Measurements from ENCODE around the gene KCNC1.

The KCNC1 gene

DNA sequence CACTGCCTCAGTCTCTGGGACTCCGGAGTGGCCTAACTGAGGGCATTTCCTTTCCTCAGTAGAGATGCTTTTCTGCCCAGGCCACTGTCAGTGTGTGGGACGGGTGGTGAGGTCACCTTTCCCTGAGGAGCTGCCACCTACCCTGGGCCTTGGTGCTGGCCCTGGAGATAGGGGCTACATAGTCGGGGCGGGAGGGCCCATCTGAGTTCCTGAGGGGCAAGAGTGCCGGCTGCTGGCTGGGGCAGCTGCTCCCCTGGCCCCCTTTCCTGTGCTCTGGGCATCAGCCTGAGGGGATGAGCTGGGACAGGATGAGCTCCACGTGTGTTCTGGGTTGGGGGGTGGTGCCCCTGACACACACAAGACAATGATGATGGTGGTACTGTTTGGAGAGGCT, 5.4 kb downstream of the KCNC1 start:
- no peak for DNase-seq

DNA sequence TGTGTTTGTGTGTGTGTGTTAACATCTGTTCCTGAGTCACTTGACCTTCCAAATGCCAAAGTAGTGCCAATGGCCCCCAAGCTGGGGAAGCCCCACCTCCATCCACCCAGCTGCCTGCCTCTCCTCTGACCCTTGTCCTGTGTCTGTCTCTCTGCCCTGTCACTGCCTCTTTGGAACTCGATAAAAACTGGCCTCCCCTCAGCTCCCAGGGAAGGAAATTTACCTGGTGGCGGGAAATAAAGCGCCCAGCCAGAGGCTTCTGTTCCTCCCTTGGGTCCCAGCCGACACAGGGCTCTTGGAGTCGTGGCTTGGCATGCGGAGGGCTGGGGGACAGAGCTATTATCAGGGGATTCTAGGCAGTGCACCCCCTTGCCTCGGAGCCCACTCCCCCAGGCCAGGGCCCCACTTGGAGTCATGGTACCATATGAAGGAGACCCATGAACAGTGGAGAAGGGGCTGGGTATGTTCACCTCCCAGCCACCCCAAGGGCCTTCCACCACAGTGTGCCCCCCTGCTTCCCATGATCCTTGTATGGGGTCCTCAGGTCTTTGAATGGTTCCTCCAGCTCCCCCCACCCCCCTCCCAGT, 6.2 kb downstream of the KCNC1 start:
- no peak for DNase-seq

- DNase-seq, result no peak
These were observed 6.9 kb downstream of the KCNC1 start for GRCh38 chr11:17741487-17741886.

- no peak for DNase-seq
These were observed 7.4 kb downstream of the KCNC1 start for GRCh38 chr11:17742019-17742418.

- no peak for DNase-seq
These were observed 8.6 kb downstream of the KCNC1 start for GRCh38 chr11:17743026-17743807.

GRCh38 chr11:17743808-17744119, 9.2 kb downstream of the KCNC1 start:
- DNase-seq, result no peak

GRCh38 chr11:17744151-17744940, 9.8 kb downstream of the KCNC1 start:
- DNase-seq, result no peak

DNA sequence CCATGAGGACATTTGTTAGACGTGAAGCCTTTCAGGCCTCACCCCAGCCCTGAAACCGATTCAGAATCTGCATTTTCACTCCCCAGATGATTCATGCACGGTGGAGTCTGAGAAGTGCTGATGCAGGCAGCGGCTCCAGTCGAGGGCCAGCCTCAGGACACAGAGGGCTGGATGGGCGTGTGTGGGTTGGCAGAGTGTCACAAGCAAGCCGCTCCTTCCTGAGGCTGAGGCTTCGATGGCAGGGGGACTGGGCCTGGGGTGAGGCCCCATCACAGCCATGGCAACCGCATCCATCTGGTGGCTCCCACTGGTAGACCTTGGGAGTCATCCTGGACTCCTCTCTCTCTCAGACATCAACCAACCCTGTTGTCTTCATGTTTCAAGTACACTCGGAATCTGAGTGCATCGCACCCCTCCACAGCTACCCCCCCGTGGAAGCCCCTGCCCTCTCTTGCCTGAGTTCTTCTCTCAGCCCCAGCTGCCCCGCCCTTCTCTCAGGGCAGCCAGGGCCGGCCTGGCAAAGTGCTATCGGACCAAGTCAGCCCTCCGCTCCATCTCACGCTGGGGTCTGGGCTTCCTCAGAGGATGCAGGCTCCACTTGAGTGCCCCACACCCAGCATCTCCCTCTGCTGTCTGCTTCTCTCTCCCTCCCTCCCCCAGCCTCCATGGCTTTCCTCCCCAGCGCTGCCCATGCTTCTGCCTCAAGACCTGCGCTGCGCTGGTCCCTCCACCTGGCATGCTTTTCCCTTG, 10.6 kb downstream of the KCNC1 start:
- DNase-seq, result no peak

DNA sequence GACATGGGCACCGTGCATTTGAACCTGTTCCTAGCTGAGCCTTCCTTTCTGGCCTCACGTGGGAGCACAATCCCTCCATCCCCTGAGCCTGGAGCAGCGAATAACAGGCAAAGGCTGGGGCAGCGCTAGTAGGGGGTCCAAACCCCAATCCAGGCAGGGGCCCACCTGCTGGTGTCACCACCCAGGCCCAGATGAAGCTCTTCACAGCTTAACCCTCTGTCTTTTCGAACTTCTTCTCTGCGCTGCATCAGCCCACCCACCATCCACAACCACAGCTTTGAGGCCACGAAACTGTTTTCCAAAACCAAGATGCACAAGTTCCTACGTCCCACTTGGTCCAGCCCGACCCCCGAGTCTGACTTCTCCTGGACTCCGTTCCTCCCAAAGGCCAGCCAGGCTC, 11.5 kb downstream of the KCNC1 start:
- DNase-seq, result no peak

DNA sequence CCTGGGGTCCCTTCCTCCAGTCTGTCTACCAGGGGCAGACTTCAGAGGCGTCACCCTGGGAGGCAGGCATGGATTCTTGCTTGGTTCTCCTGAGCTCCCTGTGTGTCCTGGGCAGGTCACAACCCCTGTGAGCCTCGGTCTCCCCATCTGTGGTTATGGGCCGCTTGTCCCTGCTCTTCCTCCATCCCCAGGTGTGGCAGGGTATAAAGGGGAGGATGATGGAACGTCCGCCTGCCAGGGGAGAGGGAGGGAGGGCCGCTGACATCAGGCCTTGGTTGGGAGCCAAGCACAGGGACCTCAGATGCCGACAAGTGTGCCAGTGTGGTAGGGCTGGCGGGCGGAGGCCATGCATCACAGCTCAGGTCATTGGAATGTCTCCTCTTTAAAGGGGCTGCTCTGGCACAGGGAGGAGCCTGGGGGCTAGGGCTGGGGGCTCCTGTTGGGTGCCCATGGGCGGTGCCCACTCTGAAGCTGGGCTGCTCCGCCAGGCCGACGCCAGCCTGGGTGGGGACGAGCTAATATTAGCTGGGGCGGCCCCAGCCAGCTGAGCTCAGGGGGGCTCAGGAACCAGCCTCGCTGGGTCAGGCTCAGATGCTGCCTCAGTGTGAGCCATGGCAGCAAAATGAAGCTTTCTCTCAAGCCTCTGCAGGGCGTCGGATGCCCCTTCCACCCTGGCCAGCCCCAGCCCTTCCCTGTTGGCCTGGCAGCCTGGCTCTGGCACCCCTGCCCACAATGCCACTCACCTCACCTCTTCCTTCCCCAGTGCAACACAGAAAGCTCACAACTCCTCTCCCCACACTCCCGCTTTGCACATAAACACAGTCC, 12.8 kb downstream of the KCNC1 start:
- no peak for DNase-seq

DNA sequence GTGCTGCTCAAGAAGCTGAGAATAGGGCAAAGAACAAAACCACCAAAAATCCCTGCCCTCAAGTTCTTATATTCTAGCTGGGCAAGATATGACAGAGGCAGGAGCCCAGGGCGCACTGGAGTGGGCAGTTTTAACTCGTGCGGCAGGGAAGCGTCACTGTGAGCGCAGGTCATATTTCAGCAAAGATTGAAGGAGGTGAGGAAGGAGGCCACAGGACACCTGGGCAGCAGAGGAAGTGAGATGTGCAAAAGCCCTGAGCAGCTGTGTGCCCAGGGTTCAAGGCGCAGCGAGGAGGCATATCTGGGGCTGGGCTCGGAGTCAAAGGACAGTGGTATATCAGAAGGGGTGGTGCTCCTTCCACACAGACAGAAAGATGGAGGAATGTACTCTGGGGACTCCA, 13.5 kb downstream of the KCNC1 start:
- DNase-seq, result no peak

DNA sequence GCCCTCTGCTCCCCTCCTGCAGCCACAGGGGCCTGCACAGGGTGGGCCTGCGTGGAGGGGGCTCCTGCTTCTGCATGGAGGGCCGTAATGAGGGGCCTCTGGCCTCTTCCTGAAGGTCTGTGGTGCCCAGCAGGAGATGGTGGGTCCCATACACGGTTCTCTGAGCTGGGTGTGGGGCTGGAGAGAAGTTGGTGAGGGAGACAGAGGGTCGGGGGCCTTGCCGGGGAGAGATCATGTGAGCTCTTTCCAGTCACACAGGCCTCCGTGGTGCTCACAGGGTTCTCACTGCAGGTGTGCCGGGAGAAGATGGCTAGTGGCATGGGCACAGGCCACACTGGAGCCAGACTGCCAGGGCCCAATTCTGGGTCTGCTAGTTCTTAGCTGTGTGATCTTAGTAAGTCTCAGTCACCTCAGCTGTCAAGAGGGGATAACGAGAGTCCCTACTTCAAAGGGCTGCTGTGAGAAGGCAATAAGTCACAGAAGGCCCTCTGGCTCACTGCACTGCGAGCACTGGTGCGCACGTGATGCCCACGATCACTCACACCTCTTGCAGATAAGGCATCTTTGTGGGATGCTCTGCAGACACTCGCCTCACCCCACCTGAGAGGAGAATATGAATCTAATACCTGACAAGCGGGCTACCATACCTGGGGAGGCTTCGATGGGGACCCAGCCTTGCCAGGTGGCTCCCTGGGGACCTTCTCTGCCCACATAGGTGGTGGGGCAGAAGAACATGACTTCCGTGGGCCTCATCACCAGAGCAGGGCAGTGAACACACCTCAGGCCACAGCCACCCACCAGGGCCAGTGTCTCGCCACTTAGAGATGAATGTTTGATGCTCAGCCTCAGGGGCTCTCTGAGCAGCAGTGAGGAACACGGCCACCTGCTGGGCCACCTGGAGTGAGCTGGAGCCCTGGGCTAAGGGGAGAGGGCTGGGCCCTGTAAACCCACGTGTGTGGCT, 14.5 kb downstream of the KCNC1 start:
- no peak for DNase-seq

DNA sequence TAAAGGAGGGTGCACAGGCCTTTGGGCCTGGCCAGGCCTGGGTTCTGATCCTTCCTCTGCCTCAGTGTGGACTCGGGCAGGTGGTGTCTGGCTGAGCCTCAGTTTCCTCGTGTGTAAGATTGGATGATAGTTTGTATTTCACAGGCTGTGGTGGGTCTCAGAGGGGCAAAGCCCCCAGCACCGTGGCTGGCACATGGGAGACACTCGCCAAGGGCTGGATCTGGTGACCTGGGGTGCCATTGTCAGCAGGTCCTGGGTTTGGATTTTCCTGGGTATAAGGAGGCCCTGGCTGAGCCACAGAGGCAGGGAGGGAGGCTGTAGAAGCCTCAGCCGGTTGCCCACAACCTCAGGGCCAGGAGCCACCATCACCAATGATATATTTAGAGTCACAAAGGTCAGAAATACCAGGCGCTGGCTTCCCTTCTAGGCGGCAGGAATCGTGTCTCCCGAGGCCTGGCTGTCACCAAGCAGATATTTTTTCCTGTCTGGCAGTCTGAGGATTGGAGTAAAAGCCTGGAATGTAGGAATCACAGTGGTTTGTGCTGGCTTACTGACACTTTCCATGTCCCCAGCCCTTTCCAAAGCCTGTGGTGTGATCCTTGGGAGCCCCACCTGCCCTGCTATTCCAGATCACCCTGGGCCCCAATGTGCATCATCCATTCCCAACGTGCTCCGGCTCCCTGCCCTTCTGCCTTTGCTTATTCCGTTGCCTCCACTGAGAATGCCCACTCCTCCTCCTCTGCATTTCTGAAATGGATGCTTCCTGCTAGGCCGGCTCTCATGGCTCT, 15.6 kb downstream of the KCNC1 start:
- DNase-seq, result no peak

DNA sequence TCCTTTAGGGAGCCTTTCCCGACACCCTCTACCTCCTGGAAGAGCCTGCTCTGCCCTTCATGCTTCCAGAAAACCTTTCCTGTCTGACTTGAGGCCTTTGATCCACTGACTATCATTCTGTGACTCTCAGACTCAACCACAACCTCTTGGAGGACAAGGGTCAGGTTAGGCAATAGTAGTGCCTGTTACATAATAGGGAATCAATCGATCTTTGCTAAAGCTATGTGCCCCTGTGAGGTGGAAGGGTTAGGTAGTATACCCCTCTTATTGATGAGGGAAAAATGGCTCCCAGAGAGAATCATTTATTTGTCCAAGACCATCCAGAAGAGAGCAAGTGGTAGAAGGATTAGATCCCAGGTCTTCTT, 16.2 kb downstream of the KCNC1 start:
- DNase-seq, result no peak

DNA sequence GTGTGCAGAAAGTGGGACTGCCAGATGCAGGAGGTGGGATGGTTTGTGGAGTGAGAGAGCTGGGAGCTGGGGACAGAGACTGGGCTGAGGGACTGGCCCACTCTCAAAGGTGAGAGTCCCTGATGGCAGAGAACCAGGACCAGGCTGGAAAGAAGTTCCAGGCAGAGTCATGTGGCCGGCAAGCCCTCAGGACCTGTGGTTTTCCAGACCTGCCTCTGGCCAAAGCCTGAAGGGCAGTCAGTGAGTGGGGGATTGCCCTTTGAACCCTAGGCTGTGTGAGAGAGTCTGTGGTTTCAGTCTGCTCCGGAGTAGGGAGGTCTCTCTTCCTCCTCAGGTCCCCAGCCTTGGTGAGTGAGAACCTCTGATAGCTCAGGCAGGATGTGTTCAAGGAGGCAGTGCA, 17.0 kb downstream of the KCNC1 start:
- DNase-seq, result no peak

DNA sequence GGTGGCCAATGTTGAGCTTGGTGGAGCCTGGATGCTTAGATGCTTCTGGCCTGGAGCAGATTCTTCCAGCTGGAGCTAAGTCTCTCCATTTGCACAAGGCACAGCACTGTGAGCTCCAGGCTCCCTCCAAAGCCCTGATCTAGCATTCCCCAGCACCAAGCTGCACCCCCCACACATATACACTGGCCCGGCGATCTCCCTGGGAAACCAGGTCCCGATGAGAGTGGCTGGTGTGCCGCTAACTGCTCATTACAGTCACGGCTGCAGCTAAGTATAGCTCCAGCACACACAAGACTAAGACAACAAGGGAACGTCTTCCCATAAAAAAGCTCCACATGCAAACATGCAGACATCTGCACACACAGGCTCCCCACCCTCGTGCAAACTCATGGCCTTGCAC, 17.6 kb downstream of the KCNC1 start:
- no peak for DNase-seq

DNA sequence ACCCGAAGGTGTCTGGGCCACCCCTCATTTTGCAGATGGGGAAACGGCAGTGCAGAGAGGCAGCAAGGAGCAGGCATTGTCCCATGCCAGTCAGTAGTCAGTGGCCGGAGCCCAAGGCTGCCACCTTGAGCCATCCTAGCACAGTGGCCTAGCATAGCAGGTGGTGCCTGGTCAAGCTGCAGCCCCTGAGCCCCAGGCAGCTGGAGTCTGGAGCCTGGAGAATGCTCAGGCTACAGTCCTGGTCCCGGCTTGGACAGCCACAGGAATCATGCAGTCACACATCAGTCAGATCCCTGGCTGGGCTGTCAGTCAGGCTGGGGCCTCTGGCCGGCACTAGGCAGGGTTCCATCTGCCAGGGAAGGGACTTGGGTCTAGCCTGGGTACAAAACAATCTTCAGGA, 18.6 kb downstream of the KCNC1 start:
- DNase-seq, result no peak

GRCh38 chr11:17753641-17754040, 19.1 kb downstream of the KCNC1 start:
- DNase-seq, result no peak

DNA sequence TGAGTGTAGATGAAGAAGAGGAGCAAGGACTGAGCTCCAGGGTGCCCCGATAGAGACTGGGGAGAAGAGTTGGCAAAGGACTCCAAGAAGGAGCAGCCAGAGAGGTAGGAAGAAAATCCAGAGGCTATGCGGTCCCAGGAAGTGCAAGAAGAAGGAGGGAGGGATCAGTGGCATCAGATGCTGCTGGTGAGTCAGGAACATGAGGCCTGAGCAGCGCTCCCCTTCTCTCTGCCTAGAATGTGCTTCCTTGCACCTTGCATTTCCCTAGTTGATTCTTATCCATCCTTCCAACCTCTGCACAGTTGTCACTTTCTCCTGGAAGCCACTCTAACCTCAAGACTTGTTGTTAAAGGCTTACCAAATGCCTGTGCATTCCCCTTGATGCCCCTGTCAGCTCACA, 21.3 kb downstream of the KCNC1 start:
- no peak for DNase-seq
